Tibial nerve (tissue), 3 donors: ENCODE results near the gene ZNFX1.

Experiments used
- CTCF ChIP-seq, 5 experiments: fragments of 200-600 bp in 3 of 5; fragments of 450-650 bp in 2 of 5; sonication (generic) in 3 of 5; IDR thresholded peaks; one replicate each; pipeline ENCODE4 v1.5.1; 2016 to 2019; ENCODE audit warnings: antibody characterized with exemption in 5 of 5, mild to moderate bottlenecking in 3 of 5, moderate library complexity in 2 of 5
- POLR2A ChIP-seq, 2 donors: fragments of 450-650 bp; IDR thresholded peaks; one replicate each; pipeline ENCODE4 v1.6.1; 2017; ENCODE audit warnings: antibody characterized with exemption in 2 of 2, mild to moderate bottlenecking in 2 of 2, moderate library complexity in 2 of 2

GRCh38 chr20:49210757-49211110 is 67.1 kb downstream of the ZNFX1 start:
- TF ChIP-seq CTCF (IDR thresholded peaks at IDR 0.05): no peak
- no peak for TF ChIP-seq POLR2A (IDR thresholded peaks at IDR 0.05)
